Measurements from ENCODE around the gene NSUN4. TPM values are rescaled to one million over a fixed set of nuclear protein-coding genes. Genes with fewer than 3 reads are reported as not detected.

NSUN4 gene
- 10 to 100 TPM; 24.8 to 35.2 (median 28.0) TPM for total RNA-seq
- 10 to 100 TPM in 1 of 3 donors, 1 to 10 TPM in 2; 7.2 to 14.6 (median 7.6) TPM for polyA plus RNA-seq
- long read RNA-seq, donor 1, full-length matches to known transcripts = 3 of 3 reads
- long read RNA-seq, donor 1, partial matches to known transcripts = 0 of 3 reads
- long read RNA-seq, donor 1, other reads (novel, unspliced or antisense) = 0 of 3 reads
- long read RNA-seq, donor 2, full-length matches to known transcripts = 5 of 5 reads
- long read RNA-seq, donor 2, partial matches to known transcripts = 0 of 5 reads
- long read RNA-seq, donor 2, other reads (novel, unspliced or antisense) = 0 of 5 reads

GRCh38 chr1:46340404-46341221 lies at the start of gene NSUN4:
Gene NSUN4, plus strand, starts transcription at chr1:46340807. Its CDS starts 20 bp downstream, at chr1:46340827.
- Histone ChIP-seq H3K36me3 (peaks cover 0 to 40% (median 16%) of the 10 kb centered on the region in 6 donors), H3K27me3 (replicated peaks in 1 of 7) (no peaks in the 10 kb centered on the region), H3K4me3 (peak within 1 kb of the TSS; percentile 58 to 91 (median 76)), H3K9me3 (no peaks in the 10 kb centered on the region), H3K27ac (peak within 1 kb of the TSS; percentile 93 to 98 (median 96)), H3K4me1 (peaks cover 0 to 49% (median 18%) of the 10 kb centered on the region in 6 donors)
- intact Hi-C loops (cut with DNase I; ENCODE audit: low total_unique reads) = loop anchor here (5.0 kb wide), 1 partner anchor 38 kb away; the partner anchor contains the start of genes LRRC41 and UQCRH
- TF ChIP-seq CTCF (IDR thresholded peaks at IDR 0.05 in 8 of 11, conservative IDR thresholded peaks at IDR 0.05 in 3 of 11) = peak; percentile 23 to 76 (median 69)
- peak; percentile 95 for TF ChIP-seq POLR2AphosphoS5 (IDR thresholded peaks at IDR 0.05)
- peak in 2 of 3 donors; percentile 7 to 76 for TF ChIP-seq POLR2A (IDR thresholded peaks at IDR 0.05)
- WGBS, 5 donors = 0 to 1% (median 0%) methylated on average over 44 to 53 of the region's 53 CpGs
- peak; percentile 95 for DNase-seq

- H3K9me3 ChIP-seq = no peaks in the 10 kb centered on the region
- peaks cover 0 to 79% (median 40%) of the 10 kb centered on the region in 6 donors for H3K36me3 ChIP-seq
- intact Hi-C loops (cut with DNase I; ENCODE audit: low total_unique reads) = no loop called here
- no peaks in the 10 kb centered on the region for H3K27me3 ChIP-seq (replicated peaks in 1 of 7)
- no peak overlapping the region for H3K4me3 ChIP-seq
- DNase-seq = no peak
- H3K4me1 ChIP-seq = peaks cover 0 to 19% (median 5%) of the 10 kb centered on the region in 6 donors
- no peak overlapping the region for H3K27ac ChIP-seq
- WGBS, 5 donors = 93 to 98% (median 94%) methylated on average over 2 of the region's 2 CpGs
- TF ChIP-seq POLR2A (IDR thresholded peaks at IDR 0.05) = no peak
- TF ChIP-seq CTCF (IDR thresholded peaks at IDR 0.05 in 8 of 11, conservative IDR thresholded peaks at IDR 0.05 in 3 of 11) = no peak
- no peak for TF ChIP-seq POLR2AphosphoS5 (IDR thresholded peaks at IDR 0.05)
Observed at GRCh38 chr1:46295306-46295705, 45.3 kb upstream of the NSUN4 start.

GRCh38 chr1:46298387-46298786 lies 42.2 kb upstream of the NSUN4 start:
- Histone ChIP-seq H3K27ac (peak overlapping the region in 1 of 8 donors; percentile 10), H3K9me3 (no peaks in the 10 kb centered on the region), H3K4me3 (no peak overlapping the region), H3K36me3 (peaks cover 0 to 50% (median 35%) of the 10 kb centered on the region in 6 donors), H3K4me1 (peaks cover 9 to 41% (median 22%) of the 10 kb centered on the region in 6 donors), H3K27me3 (replicated peaks in 1 of 7) (no peaks in the 10 kb centered on the region)
- TF ChIP-seq POLR2AphosphoS5 (IDR thresholded peaks at IDR 0.05) (no peak), POLR2A (IDR thresholded peaks at IDR 0.05) (no peak), CTCF (IDR thresholded peaks at IDR 0.05 in 8 of 11, conservative IDR thresholded peaks at IDR 0.05 in 3 of 11) (no peak)
- no peak for DNase-seq
- intact Hi-C loops (cut with DNase I; ENCODE audit: low total_unique reads) = no loop called here

Measured in spleen (tissue), 13 donors.